Measurements from ENCODE around the gene CCDC188.

Gene CCDC188

DNA sequence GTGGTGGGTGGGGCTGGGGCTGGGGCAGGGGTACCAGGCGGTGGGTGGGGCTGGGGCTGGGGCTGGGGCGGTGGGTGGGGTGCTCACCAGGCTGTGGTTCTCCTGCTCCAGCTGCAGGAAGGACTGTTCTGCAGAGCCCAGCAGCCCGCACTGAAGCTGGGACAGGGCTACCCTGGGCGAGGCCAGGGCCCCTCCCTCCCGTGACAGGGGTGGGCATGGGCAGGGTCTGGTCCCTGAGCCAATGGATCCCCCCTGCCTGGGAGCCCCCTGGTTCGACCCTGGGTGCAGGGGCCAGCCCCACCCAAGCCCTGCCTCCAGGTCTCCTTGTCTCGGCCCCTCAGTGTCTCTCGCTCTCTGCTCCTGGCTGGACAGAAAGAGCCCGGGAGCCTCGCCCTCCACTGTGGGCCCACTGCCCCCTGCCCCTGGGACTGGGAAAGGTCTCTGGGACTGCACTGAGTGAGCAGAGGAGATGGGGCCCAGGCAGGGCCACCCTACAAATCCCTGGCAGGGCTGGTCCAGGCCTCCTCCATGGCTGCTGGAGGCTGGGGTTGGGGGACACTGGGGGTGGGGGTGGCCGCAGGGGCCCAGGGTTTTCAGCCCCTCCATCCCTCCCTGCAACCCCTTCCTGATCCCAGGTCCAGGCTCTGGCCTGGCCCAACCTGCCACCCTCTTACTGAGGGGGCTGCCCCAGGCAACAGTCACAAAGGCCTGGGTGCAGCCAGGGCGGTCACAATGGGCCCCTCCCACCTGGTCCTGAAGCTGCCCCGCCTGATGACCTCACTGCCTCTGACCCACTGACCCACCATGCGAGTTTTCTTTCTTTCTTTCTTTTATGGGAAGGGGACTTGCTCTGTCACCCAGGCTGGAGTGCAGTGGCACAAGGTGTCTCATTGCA is at the start of gene CCDC188:
CCDC188 (minus strand) TSS at position 675 of the 895 bp plus-strand sequence; CDS start at position 606, 69 bp downstream.
- DNase-seq (ENCODE audit: low spot score): no peak

GRCh38 chr22:20199906-20200305 is 49.1 kb upstream of the CCDC188 start:
- no peak for DNase-seq (ENCODE audit: low spot score)

DNA sequence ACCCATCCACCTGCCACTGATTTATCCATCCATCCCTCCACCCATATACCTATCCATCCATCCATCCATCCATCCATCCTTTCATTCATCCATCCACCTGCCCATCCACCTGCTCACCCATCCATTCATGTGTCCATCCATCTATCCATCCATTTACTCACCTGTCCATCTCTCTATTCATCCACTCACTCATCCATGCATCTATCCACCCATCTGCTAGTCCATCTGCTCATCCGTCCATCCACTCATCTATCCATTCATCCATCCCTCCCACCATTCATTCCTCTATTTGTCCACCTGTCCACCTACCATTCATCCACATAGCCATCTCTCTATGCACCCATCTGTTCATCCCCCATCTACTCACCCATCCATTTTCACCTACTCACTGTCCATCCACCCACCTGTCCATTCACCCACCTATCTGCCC is 48.6 kb upstream of the CCDC188 start:
- no peak for DNase-seq (ENCODE audit: low spot score)

GRCh38 chr22:20198557-20199319 is 47.9 kb upstream of the CCDC188 start:
- DNase-seq (ENCODE audit: low spot score): no peak

DNA sequence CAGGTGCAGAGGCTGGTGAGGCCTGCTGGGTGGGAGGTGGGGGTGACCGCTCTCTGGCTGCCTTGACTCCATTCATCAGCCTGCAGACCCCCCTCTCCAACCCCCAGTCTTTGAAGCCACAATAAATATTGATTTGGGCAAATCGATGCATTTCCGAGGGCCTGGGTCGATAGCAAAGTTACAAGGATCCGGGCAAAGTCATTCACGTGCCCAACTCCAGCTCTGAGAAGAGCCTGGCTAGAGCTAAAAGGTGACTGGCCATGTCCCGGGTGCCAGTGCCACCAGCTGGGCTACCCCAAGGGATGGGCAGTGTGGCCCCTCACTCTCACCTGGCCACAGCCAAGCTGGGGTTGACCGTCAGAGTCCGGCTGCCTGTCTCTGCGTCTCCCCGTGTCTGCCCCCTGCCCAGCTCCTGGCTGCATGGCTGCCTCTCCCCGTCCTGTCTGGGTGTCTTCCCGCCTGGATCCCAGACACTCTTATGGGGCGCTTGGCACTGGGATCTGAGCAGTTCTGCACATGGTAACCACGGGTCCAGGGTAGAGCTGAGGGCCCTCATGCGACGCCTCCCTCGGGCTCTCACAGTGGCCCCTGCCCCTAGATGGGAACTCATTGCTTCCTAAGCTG is 46.7 kb upstream of the CCDC188 start:
- DNase-seq (ENCODE audit: low spot score): no peak

DNA sequence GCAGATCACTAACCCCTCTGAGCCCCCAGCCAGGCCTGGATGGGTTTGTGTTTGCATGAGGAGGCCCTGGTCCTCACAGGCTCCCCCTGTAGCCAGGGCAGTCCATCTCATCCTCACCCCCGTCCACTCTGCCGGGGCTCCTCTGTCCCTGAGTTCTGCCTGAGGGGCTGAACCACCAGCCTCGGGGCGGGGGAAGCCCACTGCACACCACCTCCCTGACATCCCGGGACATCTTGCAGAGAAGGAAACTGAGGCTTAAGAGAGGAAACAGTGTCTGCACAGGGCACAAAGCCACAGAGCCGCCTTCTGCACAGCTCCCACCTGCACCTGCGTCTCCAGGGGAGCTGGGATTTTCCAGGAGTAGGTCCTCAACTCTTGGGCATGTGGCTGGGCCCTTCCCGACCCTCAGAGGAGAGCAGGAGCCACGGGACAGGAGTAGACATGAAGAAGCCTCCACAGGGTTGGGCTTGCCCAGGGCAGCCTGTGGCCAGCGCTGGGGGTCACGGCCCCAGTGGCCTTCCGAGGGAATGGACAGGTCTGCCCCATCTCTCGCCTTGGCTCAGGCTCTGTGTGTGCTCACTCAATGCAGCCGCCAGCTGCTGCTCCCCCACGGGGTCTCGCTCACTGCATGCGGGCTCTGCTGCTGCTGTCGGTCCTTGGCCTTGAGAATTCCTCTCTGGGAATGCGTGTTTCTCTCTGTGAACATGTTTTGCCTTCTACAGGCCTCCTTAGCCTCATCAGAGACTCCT is 45.4 kb upstream of the CCDC188 start:
- no peak for DNase-seq (ENCODE audit: low spot score)

GRCh38 chr22:20194681-20195593 is 44.1 kb upstream of the CCDC188 start:
- no peak for DNase-seq (ENCODE audit: low spot score)

- no peak for DNase-seq (ENCODE audit: low spot score)
These were observed 43.1 kb upstream of the CCDC188 start for GRCh38 chr22:20193761-20194494.

GRCh38 chr22:20192972-20193760 is 42.3 kb upstream of the CCDC188 start:
- DNase-seq (ENCODE audit: low spot score): no peak

- DNase-seq (ENCODE audit: low spot score): no peak
These were observed 41.6 kb upstream of the CCDC188 start for GRCh38 chr22:20192293-20192971.

GRCh38 chr22:20191803-20192202 is 40.9 kb upstream of the CCDC188 start:
- no peak for DNase-seq (ENCODE audit: low spot score)

GRCh38 chr22:20191000-20191515 is 40.2 kb upstream of the CCDC188 start:
- no peak for DNase-seq (ENCODE audit: low spot score)

- no peak for DNase-seq (ENCODE audit: low spot score)
These were observed 37.7 kb upstream of the CCDC188 start for GRCh38 chr22:20188567-20188877.

DNA sequence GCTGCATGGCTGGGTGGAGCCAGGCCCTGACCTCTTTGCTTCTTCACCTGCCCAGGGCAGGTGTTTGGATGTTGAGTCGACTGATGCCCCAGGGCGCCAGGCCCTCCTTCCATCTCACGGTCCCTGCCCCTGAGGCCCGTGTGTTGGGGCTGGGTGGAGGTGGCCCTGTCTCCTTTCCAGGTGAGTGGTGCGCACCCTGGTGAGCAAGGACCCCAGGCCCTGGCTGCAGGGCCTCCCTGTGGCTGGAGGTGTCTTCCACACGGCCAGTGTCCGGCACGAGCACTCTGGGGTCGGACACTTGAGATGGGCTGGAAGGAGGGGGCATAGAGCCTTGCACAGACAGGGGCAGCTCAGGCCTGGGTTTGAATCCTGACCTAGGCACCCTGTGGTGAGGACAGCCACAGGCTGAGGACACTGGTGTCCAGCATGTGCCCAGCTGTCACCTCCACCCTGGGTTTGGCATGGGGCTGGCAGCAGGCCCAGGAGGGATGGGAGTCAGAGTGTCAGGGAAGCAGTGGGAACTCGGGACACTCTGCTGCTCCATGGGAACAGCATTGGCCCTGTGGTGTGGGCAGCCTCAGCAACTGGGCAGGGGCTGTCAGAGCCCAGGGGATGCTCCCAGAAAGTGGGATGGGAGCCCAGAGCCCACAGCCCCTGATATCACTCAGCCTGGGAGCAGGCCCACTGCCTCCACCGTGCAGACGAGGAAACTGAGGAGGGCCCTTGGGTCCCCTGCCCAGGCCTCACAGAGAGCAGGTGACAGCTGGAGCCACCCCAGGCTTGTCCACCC is 37.1 kb upstream of the CCDC188 start:
- no peak for DNase-seq (ENCODE audit: low spot score)

DNA sequence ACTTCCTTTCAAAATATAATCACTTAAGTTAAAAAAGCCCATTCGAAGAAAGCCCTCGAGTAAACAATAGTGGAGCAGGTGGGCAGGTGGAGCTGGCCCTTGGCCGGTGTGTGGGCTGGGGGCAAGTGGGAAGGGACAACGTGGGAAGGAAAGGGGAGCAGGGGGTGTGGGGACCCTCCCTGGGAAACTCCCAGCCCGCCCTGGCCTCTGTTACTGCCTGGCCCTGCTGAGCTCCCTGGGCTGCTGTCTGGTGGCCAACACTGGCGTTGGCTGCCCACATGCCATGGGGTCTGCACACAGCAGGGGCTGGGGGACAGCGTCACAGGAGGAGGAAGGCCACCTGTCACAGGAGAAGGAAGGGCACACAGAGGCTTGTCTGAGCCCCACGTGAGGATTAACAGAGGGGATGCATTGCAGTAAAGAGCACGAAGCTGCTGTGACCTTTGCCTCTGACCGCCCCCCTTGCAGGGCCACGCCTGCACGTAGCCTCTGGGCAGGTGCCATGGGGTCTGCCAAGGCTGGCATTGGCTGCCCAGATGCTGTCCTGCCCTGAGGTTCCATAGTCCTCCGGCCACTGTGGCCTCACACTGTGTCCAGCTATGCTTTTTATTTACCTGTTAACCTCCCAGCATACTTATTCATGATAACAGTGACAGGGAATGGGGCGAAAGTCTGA is 36.2 kb upstream of the CCDC188 start:
- DNase-seq (ENCODE audit: low spot score): no peak

- no peak for DNase-seq (ENCODE audit: low spot score)
These were observed 35.5 kb upstream of the CCDC188 start for GRCh38 chr22:20186183-20186870.

- DNase-seq (ENCODE audit: low spot score): no peak
These were observed 34.9 kb upstream of the CCDC188 start for GRCh38 chr22:20185750-20186149.

Data from COLO829 (cell line).